T-helper 2 cell treated with Interferon-gamma antibody and Interleukin-4, amounts not matched to agents 100 ng/mL and 5 ng/mL, for 36 hours (primary cell): ENCODE measurements around the gene AGBL1. TPM values are rescaled to one million over a fixed set of nuclear protein-coding genes. Genes with fewer than 3 reads are reported as not detected.
"Not testable (repeated sequence)": the region's sequence is repeated elsewhere in the genome, so short reads cannot be mapped to it uniquely, and the experiment has no call there.

ENCODE experiments used
- intact Hi-C: fragments of 100-400 bp; cut with micrococcal nuclease; formaldehyde crosslinking; loops from one replicate; pipeline ENCODE4 v1.15.1; 2023
- total RNA-seq: library from RNA; stranded (reverse); gene quantifications from 2 replicates; pipeline ENCODE4 v1.2.3, GENCODE V29; 2022

The AGBL1 gene
- total RNA-seq, 1 donor from 2014 or later, result not detected

DNA sequence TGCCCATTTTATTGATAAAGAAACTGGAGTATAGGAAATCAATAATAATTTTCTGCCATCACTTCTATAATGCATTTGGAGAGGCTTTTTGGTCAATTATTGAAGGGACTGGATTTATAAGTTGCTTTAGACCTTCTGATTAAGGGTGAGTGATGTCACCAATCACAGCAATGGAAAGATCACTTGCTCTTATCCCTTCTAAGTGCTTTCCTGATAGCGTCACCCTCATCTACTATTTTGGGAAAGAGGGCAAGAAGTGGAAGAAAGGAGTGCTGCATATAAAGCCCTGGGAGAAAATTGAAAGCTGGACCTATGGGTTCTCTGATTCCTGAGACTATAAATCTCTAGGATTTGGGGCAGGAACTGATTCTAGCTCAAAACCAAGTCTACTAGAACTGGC lies 771.3 kb downstream of the AGBL1 start:
- intact Hi-C loops, result no loop called here

DNA sequence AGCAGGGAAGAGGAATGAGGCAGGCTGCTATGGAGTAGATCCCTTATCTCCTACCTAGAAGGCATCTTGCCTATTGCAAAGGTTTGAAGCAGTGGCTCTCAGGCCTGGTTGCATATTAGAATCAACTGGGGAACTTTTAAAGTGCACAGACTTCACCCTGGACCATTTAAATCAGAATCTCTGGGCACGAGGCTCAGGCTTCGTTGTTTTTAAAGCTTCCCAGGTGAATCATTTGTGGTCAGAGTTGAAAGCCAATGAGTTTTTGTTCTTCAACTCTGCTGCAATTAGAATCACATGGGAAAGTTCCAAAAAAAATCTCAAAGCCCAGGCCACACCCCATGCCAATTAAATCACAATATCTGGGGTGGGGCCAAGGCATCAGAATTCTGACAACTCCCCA lies 773.1 kb downstream of the AGBL1 start:
- intact Hi-C loops, result no loop called here

DNA sequence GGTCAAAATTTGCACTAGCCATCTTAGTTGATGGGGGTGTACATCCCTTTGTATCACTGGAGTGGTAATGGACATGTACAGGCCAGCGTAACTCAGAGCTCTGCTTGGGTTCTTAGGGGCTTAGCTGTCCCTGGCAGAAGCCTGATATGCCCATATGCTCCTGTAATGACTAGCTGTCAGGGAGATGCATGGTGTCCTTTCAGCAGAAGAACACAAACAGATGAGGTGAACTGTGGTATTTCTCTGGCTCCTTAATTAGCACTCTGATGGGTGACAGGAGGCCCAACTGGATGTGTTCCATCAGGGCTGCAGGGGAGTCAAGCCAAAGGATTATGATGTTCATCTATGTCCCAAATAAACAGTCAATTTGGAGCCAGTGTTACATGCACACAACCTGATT lies 774.5 kb downstream of the AGBL1 start:
- intact Hi-C loops, result no loop called here

- intact Hi-C loops, result no loop called here
Observed at GRCh38 chr15:86855307-86856291, 775.9 kb downstream of the AGBL1 start.

DNA sequence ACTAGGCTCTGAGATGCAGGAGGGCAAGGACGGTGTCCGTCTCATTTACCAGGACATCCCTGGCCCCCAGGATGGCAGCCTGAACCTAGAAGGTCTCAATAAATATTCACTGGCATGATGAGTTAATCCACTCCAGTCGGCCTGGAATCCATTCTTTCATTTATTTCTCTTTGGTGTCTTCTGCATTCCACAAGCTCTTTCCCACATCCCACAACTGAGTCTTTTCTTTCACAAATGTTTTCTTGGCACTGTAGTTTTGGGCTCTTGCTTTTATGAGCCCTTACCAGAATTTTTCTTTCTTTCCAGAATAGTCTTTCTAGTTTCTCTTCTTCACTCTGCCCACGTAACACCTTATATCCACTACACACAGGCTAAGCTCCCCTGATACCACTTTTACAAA lies 778.0 kb downstream of the AGBL1 start:
- intact Hi-C loops, result no loop called here

- intact Hi-C loops, result no loop called here
Observed at GRCh38 chr15:86863226-86863915, 783.7 kb downstream of the AGBL1 start.

DNA sequence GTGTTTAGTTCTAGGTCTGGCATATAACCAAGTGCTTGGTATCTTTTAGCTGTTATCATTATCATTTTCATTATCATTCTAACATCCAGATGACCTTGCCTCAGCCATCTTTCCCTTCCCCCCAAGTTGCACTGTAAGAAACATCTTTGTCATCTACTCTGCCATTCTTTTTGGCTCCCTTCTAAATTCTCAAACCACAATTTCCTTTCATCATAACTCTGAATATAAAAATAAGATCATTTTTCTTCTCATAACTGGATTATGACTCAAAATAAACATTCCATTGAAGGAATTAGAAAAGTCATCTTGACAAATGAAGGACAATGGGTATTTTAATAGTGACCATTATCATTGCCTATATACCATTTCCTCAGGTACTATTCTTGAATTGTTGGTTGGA lies 786.2 kb downstream of the AGBL1 start:
- intact Hi-C loops, result no loop called here

- intact Hi-C loops, result no loop called here
Observed at GRCh38 chr15:86870846-86871245, 791.2 kb downstream of the AGBL1 start.

DNA sequence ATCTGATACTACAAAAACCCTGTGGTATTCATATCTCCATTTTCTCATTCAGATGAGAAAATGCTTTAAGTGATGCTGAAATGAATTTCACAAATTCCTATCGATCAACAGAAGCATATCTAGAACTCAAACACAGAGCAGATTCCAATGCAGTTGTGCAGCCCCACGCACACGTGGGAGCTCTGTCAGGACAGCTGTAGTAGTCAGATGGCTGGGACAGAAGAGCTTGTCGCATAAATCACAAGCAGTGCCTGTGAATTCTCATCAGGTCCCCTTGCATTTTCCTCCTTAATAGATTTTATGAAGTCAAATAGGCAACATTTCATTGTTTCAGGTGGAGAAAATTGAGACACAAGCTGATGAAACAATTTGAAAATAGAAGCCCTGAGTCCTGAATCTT lies 792.3 kb downstream of the AGBL1 start:
- intact Hi-C loops, result no loop called here

DNA sequence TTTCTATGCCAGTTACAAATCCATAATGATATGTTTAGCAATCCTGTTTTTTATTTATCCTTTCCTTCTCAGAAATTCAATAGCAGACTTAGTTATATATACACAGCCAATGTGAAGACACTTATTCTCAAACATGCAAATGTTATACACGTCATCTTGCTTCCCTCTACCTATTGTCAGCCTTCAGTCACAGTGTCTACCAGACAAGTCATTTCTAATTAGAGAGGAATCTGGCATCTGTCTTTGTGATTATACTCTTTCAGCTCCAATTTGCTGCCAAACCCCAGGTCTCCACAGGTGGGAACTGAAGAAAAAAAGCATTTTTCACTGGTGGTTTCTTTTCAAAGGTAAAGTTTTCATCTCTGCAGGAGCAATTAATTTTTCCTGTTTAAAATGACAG lies 793.1 kb downstream of the AGBL1 start:
- intact Hi-C loops, result no loop called here

- intact Hi-C loops, result no loop called here
Observed at GRCh38 chr15:86875067-86875466, 795.4 kb downstream of the AGBL1 start.

- intact Hi-C loops, result no loop called here
Observed at GRCh38 chr15:86876387-86876944, 796.8 kb downstream of the AGBL1 start.

- intact Hi-C loops, result no loop called here
Observed at GRCh38 chr15:86877171-86877631, 797.5 kb downstream of the AGBL1 start.

- intact Hi-C loops, result not testable (repeated sequence)
Observed at GRCh38 chr15:86878844-86879243, 799.2 kb downstream of the AGBL1 start.

DNA sequence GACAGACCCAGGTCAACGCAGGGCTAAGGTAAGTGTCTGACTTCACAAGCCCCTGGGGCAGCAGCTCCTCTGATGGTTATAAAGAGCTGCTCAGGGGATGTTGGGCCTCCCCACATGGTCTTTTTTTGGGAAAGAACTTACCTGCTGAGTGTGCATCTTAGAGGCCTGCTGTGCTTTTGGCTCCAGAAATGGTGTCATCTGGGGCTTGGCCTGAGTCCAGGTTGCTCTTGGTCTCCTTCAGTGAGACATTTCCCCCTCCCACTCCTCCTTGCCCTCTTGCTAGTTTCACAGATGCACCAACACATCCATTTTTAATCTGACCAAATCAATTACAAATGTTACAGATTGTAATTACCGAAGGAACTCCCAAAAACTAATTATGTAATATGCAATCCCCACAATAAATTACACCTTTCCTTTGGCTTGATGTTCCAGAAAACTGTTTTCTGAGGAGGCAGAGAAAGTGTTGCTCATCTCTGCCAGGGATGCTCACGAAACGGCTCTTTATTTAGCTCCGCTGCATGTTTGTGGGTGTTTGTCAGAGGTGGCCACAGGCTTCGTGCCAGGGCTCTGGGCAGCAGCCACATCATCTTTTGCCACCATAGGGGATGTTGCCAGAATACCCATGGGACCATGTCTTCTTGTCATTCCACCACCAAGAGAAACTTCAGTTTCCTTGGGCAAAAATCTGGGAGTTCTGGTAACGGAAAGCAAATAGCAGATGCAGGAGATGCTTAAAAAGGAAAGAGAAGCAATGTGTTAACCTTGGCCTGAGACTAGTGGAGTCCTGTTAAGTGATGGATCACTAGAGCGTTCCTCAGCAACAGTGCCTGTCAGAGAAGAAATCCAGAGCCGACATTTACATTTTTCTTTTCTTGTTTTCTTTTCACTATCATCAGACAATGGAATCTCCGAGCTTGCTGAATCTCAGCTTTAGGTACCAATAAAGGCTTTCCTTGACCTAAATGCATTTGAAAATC lies 799.9 kb downstream of the AGBL1 start:
- intact Hi-C loops, result no loop called here

- intact Hi-C loops, result no loop called here
Observed at GRCh38 chr15:86885616-86886015, 805.9 kb downstream of the AGBL1 start.

DNA sequence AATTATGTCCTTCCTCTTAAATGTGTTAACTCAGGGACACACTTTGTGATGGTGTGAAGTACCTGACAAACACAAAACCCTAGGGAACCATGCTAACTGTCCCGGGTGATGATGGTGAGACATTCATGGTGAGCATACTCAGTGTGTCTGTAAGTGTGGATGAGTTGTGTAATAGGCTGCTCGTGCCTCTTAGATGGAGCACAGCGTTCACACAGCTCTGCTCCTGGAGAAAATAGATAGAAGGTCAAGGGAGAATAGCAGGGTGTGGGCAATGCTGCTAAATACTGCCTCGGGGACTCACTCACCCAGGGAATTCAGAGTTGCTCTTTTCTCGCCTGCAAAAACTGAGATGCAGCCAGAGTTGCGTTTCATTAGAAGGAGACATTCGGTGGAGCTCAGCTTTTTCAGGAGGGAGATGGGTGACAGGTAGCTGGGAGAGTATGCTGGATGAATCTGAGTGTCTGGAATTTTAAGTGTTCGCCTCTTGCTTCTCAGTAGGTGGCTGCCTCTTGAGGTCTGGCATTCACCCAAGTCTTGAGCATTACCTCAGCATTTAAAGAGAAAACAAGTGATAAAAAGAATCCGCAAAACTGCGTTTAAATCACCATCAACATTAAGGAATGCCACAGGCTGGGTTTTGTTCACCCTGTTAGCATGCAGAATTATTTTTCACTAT lies 813.2 kb downstream of the AGBL1 start:
- intact Hi-C loops, result no loop called here

DNA sequence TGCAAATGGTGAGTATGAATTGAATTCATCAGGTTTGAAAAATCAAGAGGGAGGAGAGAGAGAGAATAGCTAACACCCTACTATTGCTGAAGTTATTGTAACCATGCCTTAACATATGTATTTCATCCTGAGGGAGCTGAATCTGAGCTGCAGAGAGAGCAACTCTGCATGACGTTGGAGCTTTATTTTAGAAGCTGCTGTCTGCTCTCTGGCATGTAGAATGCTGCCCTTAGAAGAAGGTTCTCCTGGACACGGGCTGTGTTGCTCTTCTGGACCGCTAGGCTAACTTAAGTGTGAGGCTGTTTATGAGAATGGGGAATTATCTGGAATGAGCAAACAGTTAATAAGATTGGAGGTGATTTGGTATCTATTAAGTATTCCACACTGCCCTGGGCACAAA lies 814.6 kb downstream of the AGBL1 start:
- intact Hi-C loops, result no loop called here

- intact Hi-C loops, result no loop called here
Observed at GRCh38 chr15:86903642-86904421, 824.2 kb downstream of the AGBL1 start.
